Ishikawa (cell line): ENCODE results near the gene TMEM255B.

Experiments
- CEBPB ChIP-seq: IDR thresholded peaks from 2 replicates; pipeline ENCODE4 v1.6.1; 2012
- CREB1 ChIP-seq: IDR thresholded peaks from 2 replicates; pipeline ENCODE4 v1.6.1; 2012; ENCODE audit warnings: low read depth
- EGR1 ChIP-seq: IDR thresholded peaks from 2 replicates; pipeline ENCODE4 v1.6.1; 2012
- EP300 ChIP-seq: IDR thresholded peaks from 2 replicates; pipeline ENCODE4 v1.6.1; 2012; ENCODE audit warnings: borderline replicate concordance
- FOXM1 ChIP-seq: IDR thresholded peaks from 2 replicates; pipeline ENCODE4 v1.6.1; 2012; ENCODE audit warnings: low read depth, borderline replicate concordance
- MAX ChIP-seq: IDR thresholded peaks from 2 replicates; pipeline ENCODE4 v1.6.1; 2012
- NFIC ChIP-seq: IDR thresholded peaks from 2 replicates; pipeline ENCODE4 v1.6.1; 2012
- RAD21 ChIP-seq: IDR thresholded peaks from 2 replicates; pipeline ENCODE4 v1.6.1; 2012; ENCODE audit warnings: low read depth
- TAF1 ChIP-seq: IDR thresholded peaks from 2 replicates; pipeline ENCODE4 v1.6.1; 2012; ENCODE audit warnings: low read depth, mild to moderate bottlenecking
- TCF12 ChIP-seq: IDR thresholded peaks from 2 replicates; pipeline ENCODE4 v1.6.1; 2012; ENCODE audit warnings: low read depth
- TEAD4 ChIP-seq: IDR thresholded peaks from 2 replicates; pipeline ENCODE4 v1.6.1; 2012
- USF1 ChIP-seq: IDR thresholded peaks from 2 replicates; pipeline ENCODE4 v1.6.1; 2012
- YY1 ChIP-seq: IDR thresholded peaks from 2 replicates; pipeline ENCODE4 v1.6.1; 2012; ENCODE audit warnings: low read depth
- ZBTB7A ChIP-seq: IDR thresholded peaks from 2 replicates; pipeline ENCODE4 v1.6.1; 2012; ENCODE audit warnings: low read depth
- TF ChIP-seq, protein P1 (sequence below): IDR thresholded peaks from 2 replicates; pipeline ENCODE4 v1.6.1; 2012; ENCODE audit warnings: low read depth, mild to moderate bottlenecking

Gene TMEM255B

GRCh38 chr13:113792886-113793717 is 34.1 kb downstream of the TMEM255B start:
- no peak for TF ChIP-seq NFIC
- TF ChIP-seq USF1, result no peak
- no peak for TF ChIP-seq FOXM1
- no peak for TF ChIP-seq EP300
- TF ChIP-seq EGR1, result no peak

GRCh38 chr13:113793718-113794085 is 34.7 kb downstream of the TMEM255B start:
- TF ChIP-seq TAF1, result no peak
- TF ChIP-seq, protein P1, sequence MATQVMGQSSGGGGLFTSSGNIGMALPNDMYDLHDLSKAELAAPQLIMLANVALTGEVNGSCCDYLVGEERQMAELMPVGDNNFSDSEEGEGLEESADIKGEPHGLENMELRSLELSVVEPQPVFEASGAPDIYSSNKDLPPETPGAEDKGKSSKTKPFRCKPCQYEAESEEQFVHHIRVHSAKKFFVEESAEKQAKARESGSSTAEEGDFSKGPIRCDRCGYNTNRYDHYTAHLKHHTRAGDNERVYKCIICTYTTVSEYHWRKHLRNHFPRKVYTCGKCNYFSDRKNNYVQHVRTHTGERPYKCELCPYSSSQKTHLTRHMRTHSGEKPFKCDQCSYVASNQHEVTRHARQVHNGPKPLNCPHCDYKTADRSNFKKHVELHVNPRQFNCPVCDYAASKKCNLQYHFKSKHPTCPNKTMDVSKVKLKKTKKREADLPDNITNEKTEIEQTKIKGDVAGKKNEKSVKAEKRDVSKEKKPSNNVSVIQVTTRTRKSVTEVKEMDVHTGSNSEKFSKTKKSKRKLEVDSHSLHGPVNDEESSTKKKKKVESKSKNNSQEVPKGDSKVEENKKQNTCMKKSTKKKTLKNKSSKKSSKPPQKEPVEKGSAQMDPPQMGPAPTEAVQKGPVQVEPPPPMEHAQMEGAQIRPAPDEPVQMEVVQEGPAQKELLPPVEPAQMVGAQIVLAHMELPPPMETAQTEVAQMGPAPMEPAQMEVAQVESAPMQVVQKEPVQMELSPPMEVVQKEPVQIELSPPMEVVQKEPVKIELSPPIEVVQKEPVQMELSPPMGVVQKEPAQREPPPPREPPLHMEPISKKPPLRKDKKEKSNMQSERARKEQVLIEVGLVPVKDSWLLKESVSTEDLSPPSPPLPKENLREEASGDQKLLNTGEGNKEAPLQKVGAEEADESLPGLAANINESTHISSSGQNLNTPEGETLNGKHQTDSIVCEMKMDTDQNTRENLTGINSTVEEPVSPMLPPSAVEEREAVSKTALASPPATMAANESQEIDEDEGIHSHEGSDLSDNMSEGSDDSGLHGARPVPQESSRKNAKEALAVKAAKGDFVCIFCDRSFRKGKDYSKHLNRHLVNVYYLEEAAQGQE, result no peak
- TF ChIP-seq TEAD4, result no peak
- no peak for TF ChIP-seq USF1
- TF ChIP-seq RAD21, result no peak
- TF ChIP-seq CREB1, result no peak
- no peak for TF ChIP-seq EGR1
- TF ChIP-seq FOXM1, result no peak
- TF ChIP-seq YY1, result no peak
- TF ChIP-seq MAX, result no peak
- no peak for TF ChIP-seq EP300
- TF ChIP-seq NFIC, result no peak
- no peak for TF ChIP-seq ZBTB7A

- no peak for TF ChIP-seq CREB1
These were observed 35.1 kb downstream of the TMEM255B start for GRCh38 chr13:113794086-113794485.

- no peak for TF ChIP-seq EGR1
- TF ChIP-seq NFIC, result no peak
- no peak for TF ChIP-seq CEBPB
- TF ChIP-seq TCF12, result no peak
- TF ChIP-seq YY1, result no peak
- no peak for TF ChIP-seq USF1
- no peak for TF ChIP-seq FOXM1
- TF ChIP-seq ZBTB7A, result no peak
- TF ChIP-seq, protein P1, result no peak
- no peak for TF ChIP-seq RAD21
- no peak for TF ChIP-seq CREB1
- no peak for TF ChIP-seq MAX
- no peak for TF ChIP-seq TEAD4
- TF ChIP-seq EP300, result no peak
- no peak for TF ChIP-seq TAF1
These were observed 35.7 kb downstream of the TMEM255B start for GRCh38 chr13:113794764-113795173.

DNA sequence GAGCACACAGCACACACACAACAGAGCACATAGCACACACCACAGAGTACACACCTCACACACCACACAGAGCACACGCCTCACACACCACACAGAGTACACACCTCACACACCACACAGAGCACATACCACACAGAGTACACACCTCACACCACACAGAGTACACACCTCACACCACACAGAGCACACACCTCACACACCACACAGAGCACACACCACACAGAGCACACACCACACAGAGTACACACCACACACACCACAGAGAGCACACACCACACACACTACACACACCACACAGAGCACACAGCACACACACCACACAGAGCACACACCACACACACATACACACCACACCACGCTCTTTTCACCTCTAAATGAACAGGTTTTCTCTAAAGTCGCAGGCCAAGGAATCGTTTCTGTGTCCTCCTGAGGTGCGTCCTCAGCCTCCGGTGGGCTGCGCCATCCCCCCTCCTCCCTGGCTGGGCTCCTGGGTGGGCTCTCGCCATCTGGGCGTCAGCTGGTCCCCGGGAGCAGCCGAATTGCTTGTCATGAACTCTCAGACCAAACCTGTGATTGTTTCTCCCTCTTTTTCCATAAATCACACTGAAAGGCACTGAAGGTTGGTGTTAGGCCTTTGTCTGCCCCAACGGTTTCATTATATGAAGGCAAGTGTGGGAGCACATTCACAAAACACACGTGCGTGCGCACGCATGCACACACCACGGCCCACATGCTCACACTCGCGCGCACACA is 37.4 kb downstream of the TMEM255B start:
- TF ChIP-seq CEBPB (no peak), CREB1 (no peak), NFIC (no peak), RAD21 (no peak), MAX (no peak), TCF12 (no peak), EP300 (no peak), FOXM1 (no peak), YY1 (no peak), TEAD4 (no peak), TAF1 (no peak), EGR1 (no peak), ZBTB7A (no peak), USF1 (no peak)
- TF ChIP-seq, protein P1, result no peak
